GF-D8 (cell line): ENCODE data around the gene ZNF146.
"Not testable (repeated sequence)": the region's sequence is repeated elsewhere in the genome, so short reads cannot be mapped to it uniquely, and the experiment has no call there.

Source experiments
- DNase-seq: peaks from one replicate; lab custom pipeline; 2025; lab: John Stamatoyannopoulos, UW

ZNF146 gene

GRCh38 chr19:36214386-36215275 is at the start of gene ZNF146, which contains the start of gene ZNF565:
ZNF146 (plus strand) TSS chr19:36215106; CDS start chr19:36236441, 21,335 bp downstream.
ZNF565 (minus strand) TSS chr19:36214665; CDS start chr19:36201985, 12,680 bp downstream.
- peak; percentile 95 for DNase-seq

- DNase-seq = no peak
These were observed 45.7 kb upstream of the ZNF146 start for GRCh38 chr19:36169084-36169760.

GRCh38 chr19:36172852-36173251 is 42.1 kb upstream of the ZNF146 start:
- DNase-seq = no peak

GRCh38 chr19:36173846-36174245 is 41.1 kb upstream of the ZNF146 start:
- DNase-seq = not testable (repeated sequence)

- DNase-seq = not testable (repeated sequence)
These were observed 35.8 kb upstream of the ZNF146 start for GRCh38 chr19:36179077-36179476.

- no peak for DNase-seq
These were observed 32.2 kb upstream of the ZNF146 start for GRCh38 chr19:36182612-36183244.

GRCh38 chr19:36183245-36183628 is 31.7 kb upstream of the ZNF146 start:
- no peak for DNase-seq

GRCh38 chr19:36186722-36187121 is 28.2 kb upstream of the ZNF146 start:
- DNase-seq = not testable (repeated sequence)

GRCh38 chr19:36196249-36196648 is 18.7 kb upstream of the ZNF146 start:
- no peak for DNase-seq

GRCh38 chr19:36198119-36198518 is 16.8 kb upstream of the ZNF146 start:
- DNase-seq = no peak

- DNase-seq = no peak
These were observed 13.2 kb upstream of the ZNF146 start for GRCh38 chr19:36201684-36202083.

GRCh38 chr19:36203293-36203692 is 11.6 kb upstream of the ZNF146 start:
- DNase-seq = no peak

GRCh38 chr19:36207605-36208252 is 7.2 kb upstream of the ZNF146 start:
- no peak for DNase-seq

GRCh38 chr19:36209372-36209771 is 5.5 kb upstream of the ZNF146 start:
- DNase-seq = no peak

- no peak for DNase-seq
These were observed 4.4 kb upstream of the ZNF146 start for GRCh38 chr19:36210497-36210896.

GRCh38 chr19:36212895-36213294 is 2.0 kb upstream of the ZNF146 start:
- no peak for DNase-seq

GRCh38 chr19:36215276-36216123 is 594 bp downstream of the ZNF146 start:
- no peak for DNase-seq

GRCh38 chr19:36221474-36221873 is 6.6 kb downstream of the ZNF146 start:
- no peak for DNase-seq

- DNase-seq = no peak
These were observed 7.6 kb downstream of the ZNF146 start for GRCh38 chr19:36222503-36222902.

GRCh38 chr19:36225219-36225892 is 10.4 kb downstream of the ZNF146 start:
- DNase-seq = no peak

- DNase-seq = not testable (repeated sequence)
These were observed 18.7 kb downstream of the ZNF146 start for GRCh38 chr19:36233626-36234025.
